Hindlimb muscle (tissue), 1 donor: Measurements from ENCODE around the gene ADORA1. TPM values are rescaled to one million over a fixed set of nuclear protein-coding genes. Genes with fewer than 3 reads are reported as not detected.

Experiments used
- DNase-seq: peaks from one replicate; pipeline ENCODE4 v3.0.0-alpha.2; 2013
- polyA plus RNA-seq: library from polyadenylated mRNA; unstranded; fragments of 120-200 nt; gene quantifications from one replicate; pipeline ENCODE4 v1.2.1, GENCODE V29; 2013; ENCODE audit not compliant: insufficient read length

Gene ADORA1
- polyA plus RNA-seq, 1 donor = 8.2 TPM

GRCh38 chr1:203095061-203095690, 32.4 kb upstream of the ADORA1 start:
- DNase-seq = no peak

GRCh38 chr1:203096566-203096965, 31.0 kb upstream of the ADORA1 start:
- DNase-seq = no peak

- no peak for DNase-seq
These were observed 30.5 kb upstream of the ADORA1 start for GRCh38 chr1:203097001-203097400.

GRCh38 chr1:203098445-203098844, 29.1 kb upstream of the ADORA1 start:
- DNase-seq = no peak

- no peak for DNase-seq
These were observed 28.5 kb upstream of the ADORA1 start for GRCh38 chr1:203098914-203099520.

GRCh38 chr1:203099805-203100515, 27.6 kb upstream of the ADORA1 start:
- DNase-seq = no peak

GRCh38 chr1:203100516-203100869, 27.0 kb upstream of the ADORA1 start:
- DNase-seq = no peak

GRCh38 chr1:203101813-203102634, 25.5 kb upstream of the ADORA1 start:
- DNase-seq = no peak

- no peak for DNase-seq
These were observed 24.3 kb upstream of the ADORA1 start for GRCh38 chr1:203103216-203103615.

GRCh38 chr1:203103829-203104495, 23.6 kb upstream of the ADORA1 start:
- no peak for DNase-seq

GRCh38 chr1:203104789-203105390, 22.6 kb upstream of the ADORA1 start:
- no peak for DNase-seq

GRCh38 chr1:203112475-203112874, 15.1 kb upstream of the ADORA1 start:
- DNase-seq = no peak

GRCh38 chr1:203113308-203113707, 14.2 kb upstream of the ADORA1 start:
- DNase-seq = no peak

- DNase-seq = no peak
These were observed 13.3 kb upstream of the ADORA1 start for GRCh38 chr1:203114202-203114601.

GRCh38 chr1:203116091-203116820, 11.3 kb upstream of the ADORA1 start:
- DNase-seq = no peak

- DNase-seq = peak; percentile 75
These were observed 9.6 kb upstream of the ADORA1 start for GRCh38 chr1:203117611-203118575.

- no peak for DNase-seq
These were observed 7.0 kb upstream of the ADORA1 start for GRCh38 chr1:203120325-203121153.

- no peak for DNase-seq
These were observed 6.1 kb upstream of the ADORA1 start for GRCh38 chr1:203121186-203122015.
